22Rv1 (cell line): ENCODE data around the gene ENC1.
"Not testable (repeated sequence)": the region's sequence is repeated elsewhere in the genome, so short reads cannot be mapped to it uniquely, and the experiment has no call there.

Source experiments
- CTCF ChIP-seq: fragments of 450-650 bp; IDR thresholded peaks from 2 replicates; pipeline ENCODE4 v1.5.1; 2017; ENCODE audit warnings: mild to moderate bottlenecking
- ZFX ChIP-seq: fragments of 450-650 bp; IDR thresholded peaks from 2 replicates; pipeline ENCODE4 v1.6.1; 2017; ENCODE audit warnings: antibody characterized with exemption, borderline replicate concordance

DNA sequence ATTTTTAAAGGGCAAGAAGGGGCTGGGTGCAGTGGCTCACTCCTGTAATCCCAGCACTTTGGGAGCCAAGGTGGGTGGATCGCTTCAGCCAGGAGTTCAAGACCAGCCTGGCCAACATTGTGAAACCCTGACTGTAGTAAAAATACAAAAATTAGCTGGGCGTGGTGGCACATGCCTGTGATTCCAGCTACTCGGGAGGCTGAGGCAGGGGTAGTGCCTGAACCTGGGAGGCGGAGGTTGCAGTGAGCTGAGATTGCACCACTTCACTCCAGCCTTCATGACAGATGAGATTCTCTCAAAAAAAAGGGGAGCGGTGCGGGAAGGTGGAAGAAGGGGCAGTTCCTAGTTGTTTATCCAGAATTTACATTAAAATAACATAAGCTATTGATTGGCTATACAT is 35.9 kb upstream of the ENC1 start:
- TF ChIP-seq CTCF, ZFX: not testable (repeated sequence)
